Upper lobe of right lung (tissue), 1 donor: ENCODE results near the gene TMEM37. TPM values are rescaled to one million over a fixed set of nuclear protein-coding genes. Genes with fewer than 3 reads are reported as not detected.

Source experiments
- ATAC-seq: fragments of 200-7000 bp; cut with Tn5 transposase; one replicate; pipeline ENCODE4 v1.9.1; 2020; ENCODE audit warnings: mild to moderate bottlenecking, moderate library complexity
- DNase-seq: peaks from one replicate; pipeline ENCODE4 v3.0.0-alpha.2; 2020
- H3K27ac ChIP-seq: fragments of 200-600 bp; one replicate; pipeline ENCODE4 v1.8.0; 2022
- H3K27me3 ChIP-seq: fragments of 200-600 bp; one replicate; pipeline ENCODE4 v1.8.0; 2022; ENCODE audit warnings: mild to moderate bottlenecking
- H3K36me3 ChIP-seq: fragments of 200-600 bp; one replicate; pipeline ENCODE4 v1.8.0; 2022
- H3K4me1 ChIP-seq: fragments of 200-600 bp; one replicate; pipeline ENCODE4 v1.8.0; 2022
- H3K4me3 ChIP-seq: fragments of 200-600 bp; one replicate; pipeline ENCODE4 v1.8.0; 2022; ENCODE audit warnings: mild to moderate bottlenecking
- H3K9me3 ChIP-seq: fragments of 200-600 bp; one replicate; pipeline ENCODE4 v1.8.0; 2022
- CTCF ChIP-seq: fragments of 200-600 bp; IDR thresholded peaks from one replicate; pipeline ENCODE4 v1.8.0; 2022; ENCODE audit warnings: antibody characterized with exemption
- intact Hi-C: fragments of 100-400 bp; cut with DNase I; formaldehyde crosslinking; loops from one replicate; pipeline ENCODE4 v1.11.0; 2022
- total RNA-seq: library from RNA; stranded (reverse); fragmentation: NEBNext Ultra II Directional; extraction: Animal tissue kit (Norgen Biotek cat#: 25700); gene quantifications from one replicate; pipeline ENCODE4 v1.2.1, GENCODE V29; 2021
- donor health status: DM: no; HTN: yes; CAD: no; lungs with severe emphysema.

Gene TMEM37
- total RNA-seq, 1 donor from 2014 or later: 23.8 TPM

- intact Hi-C loops: no loop called here
- H3K27me3 ChIP-seq: peaks cover 3% of the 10 kb centered on the region
- DNase-seq (no peak), ATAC-seq (no peak)
- no peak for TF ChIP-seq CTCF
- H3K4me1 ChIP-seq: peaks cover 16% of the 10 kb centered on the region
- no peaks in the 10 kb centered on the region for H3K9me3 ChIP-seq
- no peak overlapping the region for H3K27ac ChIP-seq
- H3K4me3 ChIP-seq: no peak overlapping the region
- H3K36me3 ChIP-seq: no peaks in the 10 kb centered on the region
Observed at GRCh38 chr2:119480718-119481142, 49.1 kb downstream of the TMEM37 start.

- H3K9me3 ChIP-seq: no peaks in the 10 kb centered on the region
- DNase-seq: no peak
- ATAC-seq: peak; percentile 68
- peaks cover 12% of the 10 kb centered on the region for H3K4me1 ChIP-seq
- peaks cover under 1% of the 10 kb centered on the region for H3K27me3 ChIP-seq
- intact Hi-C loops: no loop called here
- no peak overlapping the region for H3K27ac ChIP-seq
- no peak for TF ChIP-seq CTCF
- H3K36me3 ChIP-seq: no peaks in the 10 kb centered on the region
- H3K4me3 ChIP-seq: no peak overlapping the region
Observed at GRCh38 chr2:119481501-119482455, 50.1 kb downstream of the TMEM37 start.

- H3K36me3 ChIP-seq: no peaks in the 10 kb centered on the region
- H3K9me3 ChIP-seq: no peaks in the 10 kb centered on the region
- TF ChIP-seq CTCF: no peak
- intact Hi-C loops: no loop called here
- H3K4me1 ChIP-seq: peaks cover 21% of the 10 kb centered on the region
- no peak overlapping the region for H3K4me3 ChIP-seq
- H3K27ac ChIP-seq: peak overlapping the region; percentile 17
- peak; percentile 33 for ATAC-seq
- DNase-seq: no peak
- no peaks in the 10 kb centered on the region for H3K27me3 ChIP-seq
Observed at GRCh38 chr2:119482481-119483394, 51.1 kb downstream of the TMEM37 start.

- ATAC-seq (no peak), DNase-seq (no peak)
- intact Hi-C loops: no loop called here
- Histone ChIP-seq H3K27me3 (no peaks in the 10 kb centered on the region), H3K27ac (no peak overlapping the region), H3K4me3 (no peak overlapping the region), H3K4me1 (peaks cover 26% of the 10 kb centered on the region), H3K36me3 (no peaks in the 10 kb centered on the region), H3K9me3 (no peaks in the 10 kb centered on the region)
- TF ChIP-seq CTCF: no peak
Observed at GRCh38 chr2:119483395-119483753, 51.7 kb downstream of the TMEM37 start.

- TF ChIP-seq CTCF: no peak
- Histone ChIP-seq H3K36me3 (no peaks in the 10 kb centered on the region), H3K27ac (no peak overlapping the region), H3K4me1 (peaks cover 31% of the 10 kb centered on the region), H3K4me3 (no peak overlapping the region), H3K27me3 (no peaks in the 10 kb centered on the region), H3K9me3 (no peaks in the 10 kb centered on the region)
- DNase-seq (no peak), ATAC-seq (no peak)
- intact Hi-C loops: no loop called here
Observed at GRCh38 chr2:119483896-119484718, 52.5 kb downstream of the TMEM37 start.
